A549 (cell line): Measurements from ENCODE around the gene GTF3C1.
"Not testable (repeated sequence)": the region's sequence is repeated elsewhere in the genome, so short reads cannot be mapped to it uniquely, and the experiment has no call there.

Experiments
- CEBPB ChIP-seq, 2 experiments: fragments of >200 bp in 1 of 2; sonication (Bioruptor Twin) in 1 of 2; formaldehyde crosslinking in 1 of 2; IDR thresholded peaks; 2 replicates each; pipeline ENCODE4 v1.6.1; 2012 to 2016
- CTCF ChIP-seq: fragments of >200 bp; sonication (Bioruptor Twin); formaldehyde crosslinking; IDR thresholded peaks from 3 replicates; pipeline ENCODE4 v1.5.1; 2016
- ELK1 ChIP-seq: fragments of 150-350 bp; IDR thresholded peaks from 2 replicates; pipeline ENCODE4 v1.6.1; 2014; ENCODE audit warnings: low read depth, mild to moderate bottlenecking, low read length
- JUN ChIP-seq, 2 experiments: fragments of >200 bp; sonication (Bioruptor Twin); formaldehyde crosslinking; IDR thresholded peaks; 2 replicates in 1 of 2; 3 replicates in 1 of 2; pipeline ENCODE4 v1.6.1; 2016 to 2017
- POLR2A ChIP-seq: IDR thresholded peaks from 2 replicates; pipeline ENCODE4 v1.6.1; 2012; ENCODE audit warnings: mild to moderate bottlenecking, low read length
- REST ChIP-seq: fragments of 200-600 bp; sonication (generic); IDR thresholded peaks from 2 replicates; pipeline ENCODE4 v1.6.1; 2016; ENCODE audit warnings: antibody characterized with exemption, mild to moderate bottlenecking, moderate library complexity
- RFX5 ChIP-seq: fragments of 450-650 bp; IDR thresholded peaks from 2 replicates; pipeline ENCODE4 v1.7.1; 2014; ENCODE audit warnings: antibody characterized with exemption, mild to moderate bottlenecking, moderate library complexity
- USF2 ChIP-seq: fragments of 450-650 bp; IDR thresholded peaks from 2 replicates; pipeline ENCODE4 v1.6.1; 2014; ENCODE audit warnings: antibody characterized with exemption
- ZFP36 ChIP-seq: fragments of 450-650 bp; IDR thresholded peaks from 2 replicates; pipeline ENCODE4 v1.6.1; 2014; ENCODE audit warnings: borderline replicate concordance; ENCODE audit not compliant: partially characterized antibody

- TF ChIP-seq POLR2A; ELK1; RFX5; CEBPB (IDR thresholded peaks at IDR 0.05); CTCF; REST; ZFP36; USF2; JUN (IDR thresholded peaks at IDR 0.05): not testable (repeated sequence)
These were observed 21.3 kb upstream of the GTF3C1 start for GRCh38 chr16:27570986-27571385.
